Stimulated activated CD4-positive, alpha-beta T cell treated with anti-CD3 and anti-CD28 coated beads, Interleukin-1b, Interleukin-23, amount 100 ng/mL, for 24 hours (primary cell): Measurements from ENCODE around the gene KCNIP4.

Experiments
- DNase-seq, 4 experiments: peaks; one replicate each; pipeline ENCODE4 v3.0.0-alpha.2; 2020; ENCODE audit warnings: low read depth in 4 of 4, low spot score in 1 of 4

Gene KCNIP4

GRCh38 chr4:21205821-21206531 lies 742.6 kb downstream of the KCNIP4 start:
- DNase-seq: no peak

- DNase-seq: no peak
Observed at GRCh38 chr4:21203416-21203815, 745.2 kb downstream of the KCNIP4 start.

GRCh38 chr4:21202959-21203358 lies 745.6 kb downstream of the KCNIP4 start:
- DNase-seq: no peak

- DNase-seq: no peak
Observed at GRCh38 chr4:21198683-21199082, 749.9 kb downstream of the KCNIP4 start.

- no peak for DNase-seq
Observed at GRCh38 chr4:21195682-21196081, 752.9 kb downstream of the KCNIP4 start.

- DNase-seq: no peak
Observed at GRCh38 chr4:21192367-21192766, 756.2 kb downstream of the KCNIP4 start.

- DNase-seq: no peak
Observed at GRCh38 chr4:21191317-21191716, 757.3 kb downstream of the KCNIP4 start.

- no peak for DNase-seq
Observed at GRCh38 chr4:21184788-21185187, 763.8 kb downstream of the KCNIP4 start.

GRCh38 chr4:21181716-21182115 lies 766.9 kb downstream of the KCNIP4 start:
- no peak for DNase-seq

- no peak for DNase-seq
Observed at GRCh38 chr4:21177871-21178270, 770.7 kb downstream of the KCNIP4 start.

GRCh38 chr4:21177092-21177491 lies 771.5 kb downstream of the KCNIP4 start:
- no peak for DNase-seq

GRCh38 chr4:21167711-21168110 lies 780.9 kb downstream of the KCNIP4 start:
- no peak for DNase-seq

GRCh38 chr4:21155367-21155766 lies 793.2 kb downstream of the KCNIP4 start:
- DNase-seq: no peak

- DNase-seq: no peak
Observed at GRCh38 chr4:21139327-21139726, 809.2 kb downstream of the KCNIP4 start.

GRCh38 chr4:21136051-21136630 lies 812.4 kb downstream of the KCNIP4 start:
- no peak for DNase-seq

GRCh38 chr4:21134994-21135393 lies 813.6 kb downstream of the KCNIP4 start:
- DNase-seq: no peak

GRCh38 chr4:21130606-21131005 lies 818.0 kb downstream of the KCNIP4 start:
- DNase-seq: no peak

GRCh38 chr4:21126014-21126512 lies 822.5 kb downstream of the KCNIP4 start:
- no peak for DNase-seq

- no peak for DNase-seq
Observed at GRCh38 chr4:21118301-21118700, 830.3 kb downstream of the KCNIP4 start.

GRCh38 chr4:21117541-21118180 lies 830.9 kb downstream of the KCNIP4 start:
- DNase-seq: no peak

- DNase-seq: no peak
Observed at GRCh38 chr4:21113496-21114223, 834.9 kb downstream of the KCNIP4 start.

- no peak for DNase-seq
Observed at GRCh38 chr4:21102667-21103066, 845.9 kb downstream of the KCNIP4 start.
